ENCODE results near the gene PHOSPHO1. TPM values are rescaled to one million over a fixed set of nuclear protein-coding genes. Genes with fewer than 3 reads are reported as not detected.

The PHOSPHO1 gene
- total RNA-seq, 1 experiment from 2014 or later: 0.39 TPM

DNA sequence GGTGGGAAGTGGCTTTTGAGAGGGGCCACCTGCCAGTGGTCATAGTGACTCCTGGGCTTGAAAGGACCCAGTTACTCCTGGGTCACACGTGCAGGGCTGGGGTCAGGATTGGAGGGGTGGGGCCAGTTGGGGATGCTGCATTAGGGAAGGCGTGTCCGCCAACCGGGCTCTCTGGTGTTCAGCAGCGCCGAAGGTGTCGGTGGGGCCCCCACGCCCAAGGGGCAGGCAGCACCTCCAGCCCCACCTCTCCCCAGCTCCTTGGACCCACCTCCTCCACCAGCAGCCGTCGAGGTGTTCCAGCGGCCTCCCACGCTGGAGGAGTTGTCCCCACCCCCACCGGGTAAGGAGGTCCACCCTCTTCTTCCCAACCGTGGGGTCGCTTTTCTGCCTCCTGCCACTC, 10.6 kb downstream of the PHOSPHO1 start:
- Histone ChIP-seq H3K27ac (no peak overlapping the region), H3K27me3 (replicated peaks) (peaks cover 10% of the 10 kb centered on the region; the same call in 1 of the 2 replicates), H3K36me3 (no peaks in the 10 kb centered on the region), H3K4me3 (no peak overlapping the region), H3K4me1 (replicated peaks) (no peaks in the 10 kb centered on the region), H3K9me3 (replicated peaks) (no peaks in the 10 kb centered on the region)
- no peak for DNase-seq (ENCODE audit: low read depth in 1 of 2, low spot score in 2 of 2)

- no peak for DNase-seq (ENCODE audit: low read depth in 1 of 2, low spot score in 2 of 2)
- H3K4me1 ChIP-seq (replicated peaks): no peaks in the 10 kb centered on the region
- no peak overlapping the region for H3K27ac ChIP-seq
- no peaks in the 10 kb centered on the region for H3K9me3 ChIP-seq (replicated peaks)
- H3K4me3 ChIP-seq: no peak overlapping the region
- H3K27me3 ChIP-seq (replicated peaks): peaks cover 5% of the 10 kb centered on the region; the same call in 1 of the 2 replicates
- H3K36me3 ChIP-seq: no peaks in the 10 kb centered on the region
Observed at GRCh38 chr17:49218941-49219913, 11.4 kb downstream of the PHOSPHO1 start.

- Histone ChIP-seq H3K36me3 (no peaks in the 10 kb centered on the region), H3K4me1 (replicated peaks) (no peaks in the 10 kb centered on the region), H3K9me3 (replicated peaks) (no peaks in the 10 kb centered on the region), H3K27me3 (replicated peaks) (peaks cover 3% of the 10 kb centered on the region; the same call in 1 of the 2 replicates), H3K27ac (no peak overlapping the region), H3K4me3 (no peak overlapping the region)
- DNase-seq (ENCODE audit: low read depth in 1 of 2, low spot score in 2 of 2): no peak
Observed at GRCh38 chr17:49217651-49218413, 12.8 kb downstream of the PHOSPHO1 start.

GRCh38 chr17:49216953-49217650, 13.5 kb downstream of the PHOSPHO1 start:
- Histone ChIP-seq H3K4me3 (no peak overlapping the region), H3K9me3 (replicated peaks) (no peaks in the 10 kb centered on the region), H3K27me3 (replicated peaks) (peaks cover 8% of the 10 kb centered on the region; the same call in 1 of the 2 replicates), H3K36me3 (no peaks in the 10 kb centered on the region), H3K4me1 (replicated peaks) (no peaks in the 10 kb centered on the region), H3K27ac (no peak overlapping the region)
- no peak for DNase-seq (ENCODE audit: low read depth in 1 of 2, low spot score in 2 of 2)

GRCh38 chr17:49216482-49216881, 14.1 kb downstream of the PHOSPHO1 start:
- Histone ChIP-seq H3K4me1 (replicated peaks) (no peaks in the 10 kb centered on the region), H3K9me3 (replicated peaks) (no peaks in the 10 kb centered on the region), H3K4me3 (no peak overlapping the region), H3K27ac (no peak overlapping the region), H3K27me3 (replicated peaks) (peaks cover 8% of the 10 kb centered on the region; the same call in 1 of the 2 replicates), H3K36me3 (no peaks in the 10 kb centered on the region)
- DNase-seq (ENCODE audit: low read depth in 1 of 2, low spot score in 2 of 2): no peak

DNA sequence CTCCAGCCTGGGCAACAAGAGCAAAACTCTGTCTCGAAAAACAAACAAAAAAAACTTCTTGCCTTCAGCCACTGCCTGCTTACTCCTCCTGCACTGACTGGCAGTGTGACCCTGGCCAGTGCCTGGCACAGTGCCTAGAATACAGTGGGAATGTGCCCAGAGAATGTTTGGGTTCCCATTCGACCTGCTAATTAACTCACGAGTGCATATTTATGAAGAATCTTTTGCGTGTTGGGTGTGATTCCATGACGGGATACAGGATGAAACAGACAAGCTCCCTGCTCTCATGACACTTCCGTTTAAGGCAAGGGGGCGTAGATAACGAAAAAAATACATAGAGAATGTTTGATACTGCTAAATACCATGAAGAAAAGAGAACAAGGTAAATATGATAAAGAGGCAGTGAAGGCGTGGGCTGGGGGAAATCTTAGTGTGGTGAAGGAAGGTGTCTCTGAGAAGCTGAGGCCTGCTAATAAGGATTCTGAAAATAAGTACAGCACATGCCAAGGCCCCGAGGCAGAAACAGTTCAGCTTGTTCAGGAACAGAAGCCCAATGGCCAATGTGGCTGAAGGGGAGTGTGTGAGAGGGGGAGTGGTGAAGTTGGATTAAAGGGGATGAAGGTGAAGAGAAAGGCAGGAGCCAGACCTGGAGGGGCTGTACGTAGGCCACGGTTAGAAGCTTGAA, 15.8 kb downstream of the PHOSPHO1 start:
- Histone ChIP-seq H3K9me3 (replicated peaks) (no peaks in the 10 kb centered on the region), H3K4me3 (no peak overlapping the region), H3K4me1 (replicated peaks) (peaks cover 3% of the 10 kb centered on the region), H3K36me3 (no peaks in the 10 kb centered on the region), H3K27me3 (replicated peaks) (peaks cover 5% of the 10 kb centered on the region; the same call in 1 of the 2 replicates), H3K27ac (no peak overlapping the region)
- no peak for DNase-seq (ENCODE audit: low read depth in 1 of 2, low spot score in 2 of 2)

DNA sequence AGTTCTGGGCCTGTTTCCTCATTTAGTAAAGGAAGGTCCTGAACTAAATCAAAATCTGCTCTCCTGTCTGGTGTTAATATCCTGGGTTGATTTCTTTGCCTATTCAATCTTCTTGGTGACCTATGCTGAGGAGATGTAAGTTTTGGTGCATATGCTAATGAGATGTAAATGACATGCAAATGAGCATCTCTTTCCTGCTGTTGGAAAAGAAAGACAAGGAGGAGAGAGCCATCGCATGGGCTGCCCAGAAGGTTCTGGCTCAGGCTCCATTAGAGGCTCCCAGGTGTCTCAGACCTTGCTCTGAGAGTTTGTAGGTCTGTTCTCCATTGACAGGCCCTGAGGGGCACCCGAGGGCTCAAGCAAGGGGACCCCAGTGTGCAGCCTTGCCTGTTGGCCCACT, 16.7 kb downstream of the PHOSPHO1 start:
- no peak overlapping the region for H3K27ac ChIP-seq
- no peaks in the 10 kb centered on the region for H3K9me3 ChIP-seq (replicated peaks)
- H3K36me3 ChIP-seq: no peaks in the 10 kb centered on the region
- no peak for DNase-seq (ENCODE audit: low read depth in 1 of 2, low spot score in 2 of 2)
- peaks cover 9% of the 10 kb centered on the region for H3K27me3 ChIP-seq (replicated peaks)
- H3K4me1 ChIP-seq (replicated peaks): peaks cover 11% of the 10 kb centered on the region
- H3K4me3 ChIP-seq: no peak overlapping the region

DNA sequence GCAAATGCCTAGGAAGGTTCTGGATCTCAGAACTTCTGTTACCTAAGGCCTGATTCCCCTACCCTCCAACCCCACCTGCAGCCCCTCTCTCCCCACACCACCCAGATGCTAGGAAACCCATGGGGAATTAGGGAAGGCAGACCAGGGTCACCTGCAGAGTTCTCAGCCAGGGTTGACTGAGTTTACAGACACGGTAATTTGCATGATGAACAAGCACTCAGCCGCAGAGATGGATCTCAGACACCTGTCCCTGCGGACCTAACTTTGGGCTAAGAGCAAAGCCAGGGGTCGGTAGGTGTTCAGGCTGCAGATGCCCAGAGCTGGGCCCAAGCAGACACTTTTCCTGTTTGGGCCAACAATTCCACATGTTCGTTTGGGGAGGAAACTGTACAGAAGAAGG, 17.2 kb downstream of the PHOSPHO1 start:
- peaks cover 11% of the 10 kb centered on the region for H3K4me1 ChIP-seq (replicated peaks)
- H3K4me3 ChIP-seq: no peak overlapping the region
- peaks cover 12% of the 10 kb centered on the region for H3K27me3 ChIP-seq (replicated peaks)
- DNase-seq (ENCODE audit: low read depth in 1 of 2, low spot score in 2 of 2): no peak
- H3K36me3 ChIP-seq: no peaks in the 10 kb centered on the region
- no peak overlapping the region for H3K27ac ChIP-seq
- no peaks in the 10 kb centered on the region for H3K9me3 ChIP-seq (replicated peaks)

- Histone ChIP-seq H3K4me3 (no peak within 1 kb of the TSS), H3K27me3 (replicated peaks) (peaks cover 12% of the 10 kb centered on the region; the same call in 1 of the 2 replicates), H3K27ac (no peak within 1 kb of the TSS), H3K36me3 (no peaks in the 10 kb centered on the region), H3K4me1 (replicated peaks) (peaks cover 11% of the 10 kb centered on the region), H3K9me3 (replicated peaks) (no peaks in the 10 kb centered on the region)
- DNase-seq (ENCODE audit: low read depth in 1 of 2, low spot score in 2 of 2): no peak
Observed at GRCh38 chr17:49210158-49211029, 20.2 kb downstream of the PHOSPHO1 start, which contains the start of the genes ABI3 and GNGT2. TSS of gene ABI3 (plus strand) at chr17:49210707. CDS start at chr17:49210725, 18 bp downstream. TSS of gene GNGT2 (minus strand) at chr17:49210574. CDS start at chr17:49207422, 3,152 bp downstream.

DNA sequence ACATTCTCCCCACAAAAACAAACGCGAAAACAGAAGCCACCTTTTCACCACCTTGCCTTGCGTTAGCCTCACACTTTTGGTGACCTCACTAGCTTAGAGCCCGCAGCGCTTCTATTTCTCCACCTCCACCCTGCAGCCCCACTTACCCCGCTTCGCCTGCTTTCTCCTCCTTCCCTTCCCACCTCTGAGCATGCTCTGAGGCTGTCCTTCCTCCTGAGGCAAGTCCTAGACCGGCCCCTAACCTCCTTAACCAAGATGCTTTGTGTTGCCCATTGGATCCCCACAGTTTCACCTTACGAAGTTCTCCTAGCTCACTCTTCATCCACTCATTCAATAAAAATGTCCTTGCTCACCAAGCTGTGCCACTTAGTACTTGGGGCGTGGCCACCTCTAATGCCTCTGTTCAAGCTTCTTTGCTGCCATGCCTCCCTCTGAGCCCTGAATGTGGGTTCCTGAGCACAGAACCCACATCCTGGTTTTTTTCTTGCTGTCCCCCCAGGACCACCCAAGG, 21.5 kb downstream of the PHOSPHO1 start:
- Histone ChIP-seq H3K4me3 (no peak overlapping the region), H3K9me3 (replicated peaks) (no peaks in the 10 kb centered on the region)
- no peak for DNase-seq (ENCODE audit: low read depth in 1 of 2, low spot score in 2 of 2)

DNA sequence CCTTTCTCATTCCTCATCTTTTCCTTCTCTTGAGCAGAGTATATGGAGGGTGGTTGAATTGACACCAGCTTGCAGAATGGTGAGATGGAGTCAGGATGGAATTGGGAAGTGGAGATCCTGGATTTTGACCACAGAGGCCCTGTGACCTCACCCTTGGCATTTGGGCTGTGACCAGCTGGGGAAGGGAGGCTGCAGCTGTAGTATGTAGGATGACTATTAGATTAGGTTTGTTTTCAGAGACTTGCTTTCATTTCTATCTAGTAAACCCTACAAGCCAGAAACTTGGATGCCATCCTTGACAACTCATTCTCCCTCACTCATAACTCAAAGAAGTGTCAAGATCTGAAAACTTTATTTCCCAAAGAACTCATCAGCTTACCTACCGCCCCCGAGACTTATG, 26.1 kb downstream of the PHOSPHO1 start:
- DNase-seq (ENCODE audit: low read depth in 1 of 2, low spot score in 2 of 2): no peak

More for the DNA sequence above, 21.5 kb downstream of the PHOSPHO1 start:
- H3K27ac ChIP-seq: no peak overlapping the region
- H3K4me1 ChIP-seq (replicated peaks): peaks cover 11% of the 10 kb centered on the region
- peaks cover 14% of the 10 kb centered on the region; the same call in 1 of the 2 replicates for H3K27me3 ChIP-seq (replicated peaks)
- no peaks in the 10 kb centered on the region for H3K36me3 ChIP-seq

GRCh38 chr17:49203796-49204195, 26.8 kb downstream of the PHOSPHO1 start:
- H3K36me3 ChIP-seq: no peaks in the 10 kb centered on the region
- H3K9me3 ChIP-seq (replicated peaks): no peaks in the 10 kb centered on the region
- H3K4me1 ChIP-seq (replicated peaks): no peaks in the 10 kb centered on the region
- no peak overlapping the region for H3K27ac ChIP-seq
- H3K27me3 ChIP-seq (replicated peaks): peaks cover 20% of the 10 kb centered on the region; the same call in 1 of the 2 replicates
- DNase-seq (ENCODE audit: low read depth in 1 of 2, low spot score in 2 of 2): no peak
- no peak overlapping the region for H3K4me3 ChIP-seq

More for the DNA sequence above, 26.1 kb downstream of the PHOSPHO1 start:
- Histone ChIP-seq H3K27ac (no peak overlapping the region), H3K9me3 (replicated peaks) (no peaks in the 10 kb centered on the region), H3K4me1 (replicated peaks) (peaks cover 5% of the 10 kb centered on the region), H3K27me3 (replicated peaks) (peaks cover 24% of the 10 kb centered on the region; the same call in 1 of the 2 replicates), H3K36me3 (no peaks in the 10 kb centered on the region), H3K4me3 (no peak overlapping the region)

Data from SJSA1 (cell line).